WTC11 (cell line): Measurements from ENCODE around the gene LGR4. TPM values are rescaled to one million over a fixed set of nuclear protein-coding genes. Genes with fewer than 3 reads are reported as not detected.

Experiments
- ATAC-seq: fragments of 200-7000 bp; cut with Tn5 transposase; 2 replicates; pipeline ENCODE4 v1.10.0; 2021; ENCODE audit warnings: mild to moderate bottlenecking, moderate library complexity
- CTCF ChIA-PET: fragments of 300-600 bp; sonication (Branson Sonifier 250); formaldehyde crosslinking; loops from one replicate; lab custom pipeline; 2021; ENCODE audit warnings: antibody characterized with exemption; lab: Charles Lee
- POLR2A ChIA-PET: fragments of 350-600 bp; sonication (Branson Sonifier 250); formaldehyde crosslinking; loops from one replicate; lab custom pipeline; 2021; ENCODE audit warnings: antibody characterized with exemption; lab: Charles Lee
- DNase-seq: peaks from one replicate; pipeline ENCODE4 v3.0.0; 2021; ENCODE audit warnings: low spot score
- H3K27ac Mint-ChIP-seq: 2 replicates; pipeline ENCODE4 v1.8.0; 2021; ENCODE audit warnings: mixed read lengths
- H3K27me3 Mint-ChIP-seq: 2 replicates; pipeline ENCODE4 v1.8.0; 2021; ENCODE audit warnings: low read depth, mild to moderate bottlenecking, moderate library complexity, mixed read lengths
- H3K36me3 Mint-ChIP-seq: 2 replicates; pipeline ENCODE4 v1.8.0; 2021; ENCODE audit warnings: mixed read lengths
- H3K4me1 Mint-ChIP-seq: 2 replicates; pipeline ENCODE4 v1.8.0; 2022; ENCODE audit warnings: mixed read lengths
- H3K4me3 Mint-ChIP-seq: 2 replicates; pipeline ENCODE4 v1.8.0; 2021; ENCODE audit warnings: mild to moderate bottlenecking, moderate library complexity, mixed read lengths
- H3K9me3 Mint-ChIP-seq: 2 replicates; pipeline ENCODE4 v1.8.0; 2021; ENCODE audit warnings: mixed read lengths
- AFF4 ChIP-seq: sonication (generic); formaldehyde crosslinking; IDR thresholded peaks from 2 replicates; pipeline ENCODE4 v1.8.1; 2023; ENCODE audit warnings: mild to moderate bottlenecking, missing genetic modification reagents, borderline replicate concordance
- ATF6 ChIP-seq: sonication (generic); formaldehyde crosslinking; IDR thresholded peaks from 2 replicates; pipeline ENCODE4 v1.8.1; 2023; ENCODE audit warnings: mild to moderate bottlenecking, missing genetic modification reagents
- CTCF ChIP-seq: fragments of 200-600 bp; IDR thresholded peaks from 2 replicates; pipeline ENCODE4 v1.8.0; 2022; ENCODE audit warnings: antibody characterized with exemption
- E2F1 ChIP-seq: sonication (generic); formaldehyde crosslinking; IDR thresholded peaks from 2 replicates; pipeline ENCODE4 v1.8.0; 2022; ENCODE audit warnings: mild to moderate bottlenecking, missing genetic modification reagents
- E2F5 ChIP-seq: sonication (generic); formaldehyde crosslinking; IDR thresholded peaks from 2 replicates; pipeline ENCODE4 v1.8.1; 2022; ENCODE audit warnings: mild to moderate bottlenecking, moderate library complexity, missing genetic modification reagents
- GRHL2 ChIP-seq: fragments of 250-450 bp; sonication (Bioruptor Pico); IDR thresholded peaks from 2 replicates; pipeline ENCODE4 v1.8.0; 2022; ENCODE audit warnings: mild to moderate bottlenecking, moderate library complexity; ENCODE audit not compliant: insufficient replicate concordance, severe bottlenecking
- GTF2I ChIP-seq: fragments of 250-450 bp; sonication (Bioruptor Pico); conservative IDR thresholded peaks from 2 replicates; pipeline ENCODE4 v1.4.0; 2021; ENCODE audit warnings: mild to moderate bottlenecking
- IRF1 ChIP-seq: sonication (generic); formaldehyde crosslinking; IDR thresholded peaks from 2 replicates; pipeline ENCODE4 v1.8.0; 2023; ENCODE audit warnings: missing genetic modification reagents
- NFYB ChIP-seq: sonication (generic); formaldehyde crosslinking; conservative IDR thresholded peaks from 2 replicates; pipeline ENCODE4 v1.8.0; 2022; ENCODE audit warnings: low read depth, missing genetic modification reagents
- NR2C2 ChIP-seq: sonication (generic); formaldehyde crosslinking; IDR thresholded peaks from 2 replicates; pipeline ENCODE4 v1.8.0; 2022; ENCODE audit warnings: mild to moderate bottlenecking, missing genetic modification reagents
- PRDM15 ChIP-seq: sonication (generic); formaldehyde crosslinking; IDR thresholded peaks from 2 replicates; pipeline ENCODE4 v1.8.0; 2022; ENCODE audit warnings: missing genetic modification reagents
- RELA ChIP-seq: sonication (generic); formaldehyde crosslinking; IDR thresholded peaks from 2 replicates; pipeline ENCODE4 v1.8.1; 2022; ENCODE audit warnings: missing genetic modification reagents, mild to moderate bottlenecking, borderline replicate concordance
- SMAD4 ChIP-seq: sonication (generic); formaldehyde crosslinking; IDR thresholded peaks from 2 replicates; pipeline ENCODE4 v1.8.0; 2022; ENCODE audit warnings: mild to moderate bottlenecking, missing genetic modification reagents
- SOX15 ChIP-seq: fragments of 250-450 bp; sonication (Bioruptor Pico); IDR thresholded peaks from 2 replicates; pipeline ENCODE4 v1.9.0; 2021; ENCODE audit warnings: mild to moderate bottlenecking
- SP1 ChIP-seq: sonication (generic); formaldehyde crosslinking; conservative IDR thresholded peaks from 2 replicates; pipeline ENCODE4 v1.8.1; 2022; ENCODE audit warnings: missing genetic modification reagents
- ZBTB43 ChIP-seq: sonication (generic); formaldehyde crosslinking; IDR thresholded peaks from 2 replicates; pipeline ENCODE4 v1.8.1; 2023; ENCODE audit warnings: mild to moderate bottlenecking, missing genetic modification reagents
- ZNF138 ChIP-seq: sonication (generic); formaldehyde crosslinking; conservative IDR thresholded peaks from 2 replicates; pipeline ENCODE4 v1.8.1; 2022; ENCODE audit warnings: mild to moderate bottlenecking, moderate library complexity, missing genetic modification reagents
- ZNF219 ChIP-seq: sonication (generic); formaldehyde crosslinking; IDR thresholded peaks from 2 replicates; pipeline ENCODE4 v1.8.0; 2023; ENCODE audit warnings: missing genetic modification reagents, mild to moderate bottlenecking, borderline replicate concordance
- ZNF317 ChIP-seq: sonication (generic); formaldehyde crosslinking; IDR thresholded peaks from 2 replicates; pipeline ENCODE4 v1.8.1; 2023; ENCODE audit warnings: low read depth, mild to moderate bottlenecking, moderate library complexity, missing genetic modification reagents, borderline replicate concordance
- total RNA-seq: library from RNA; stranded (reverse); gene quantifications from 3 replicates; pipeline ENCODE4 v1.2.3, GENCODE V29; 2021

LGR4 gene
- total RNA-seq, 1 experiment from 2014 or later: 53.8 TPM

GRCh38 chr11:27501100-27501499, 28.5 kb upstream of the LGR4 start:
- H3K4me3 Mint-ChIP-seq: no peak overlapping the region
- TF ChIP-seq E2F5 (CRISPR knock-in tag) (no peak), ZNF317 (CRISPR knock-in tag) (no peak), NFYB (CRISPR knock-in tag) (no peak), RELA (CRISPR knock-in tag) (no peak), ZNF219 (CRISPR knock-in tag) (no peak)
- CTCF ChIA-PET: interaction anchor here (1.8 kb wide), 1 partner anchor 15 kb away, joined by 5 read pairs; no protein-coding TSS in a partner anchor

GRCh38 chr11:27497911-27498310, 25.3 kb upstream of the LGR4 start:
- TF ChIP-seq ZNF317 (CRISPR knock-in tag) (no peak), GTF2I (CRISPR knock-in tag) (no peak), CTCF (no peak), AFF4 (CRISPR knock-in tag) (no peak), ATF6 (CRISPR knock-in tag) (no peak), RELA (CRISPR knock-in tag) (no peak), PRDM15 (no peak), GRHL2 (no peak), E2F1 (CRISPR knock-in tag) (no peak), SOX15 (CRISPR knock-in tag) (no peak), ZBTB43 (CRISPR knock-in tag) (no peak), SMAD4 (CRISPR knock-in tag) (no peak), IRF1 (CRISPR knock-in tag) (no peak), NR2C2 (no peak), SP1 (no peak), ZNF138 (CRISPR knock-in tag) (no peak)
- TF ChIP-seq, all 79 proteins: peak for 0

More at GRCh38 chr11:27501100-27501499, 28.5 kb upstream of the LGR4 start:
- no peaks in the 10 kb centered on the region for H3K27me3 Mint-ChIP-seq
- ATAC-seq (no peak), DNase-seq (no peak)
- no peaks in the 10 kb centered on the region for H3K9me3 Mint-ChIP-seq
- peaks cover 14% of the 10 kb centered on the region for H3K4me1 Mint-ChIP-seq
- POLR2A ChIA-PET: no interaction called here
- no peak overlapping the region for H3K27ac Mint-ChIP-seq
- peaks cover 37% of the 10 kb centered on the region for H3K36me3 Mint-ChIP-seq

More at GRCh38 chr11:27497911-27498310, 25.3 kb upstream of the LGR4 start:
- H3K4me1 Mint-ChIP-seq: no peaks in the 10 kb centered on the region
- CTCF ChIA-PET: interaction anchor here (0.8 to 1.2 kb wide), 6 partner anchors 10 to 314 kb away, joined by 3 to 4 read pairs (median 3); no protein-coding TSS in a partner anchor
- ATAC-seq (no peak), DNase-seq (no peak)
- H3K27me3 Mint-ChIP-seq: no peaks in the 10 kb centered on the region
- no peak overlapping the region for H3K4me3 Mint-ChIP-seq
- H3K9me3 Mint-ChIP-seq: no peaks in the 10 kb centered on the region
- H3K36me3 Mint-ChIP-seq: peaks cover 51% of the 10 kb centered on the region
- POLR2A ChIA-PET: no interaction called here
- H3K27ac Mint-ChIP-seq: no peak overlapping the region
